ENCODE data around the gene CTNND2.

DNA sequence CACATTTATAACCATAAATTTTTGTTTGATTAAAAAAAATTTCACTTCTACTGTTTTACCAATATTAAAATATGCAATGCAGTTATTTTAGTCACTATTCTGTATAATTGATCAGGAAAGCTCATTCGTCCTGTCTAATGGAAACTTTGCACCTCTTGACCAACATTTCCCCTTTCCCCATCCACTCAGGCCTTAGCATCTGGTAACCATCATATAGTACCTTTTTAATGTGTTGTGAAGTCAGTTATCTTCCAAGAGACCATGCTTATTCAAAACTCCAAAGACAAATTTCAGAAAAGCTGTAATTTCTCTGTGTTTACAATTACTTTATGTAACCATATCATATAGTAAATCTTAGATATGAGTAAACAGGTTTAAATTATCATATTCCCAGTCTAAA, 145.9 kb downstream of the CTNND2 start:
- TF ChIP-seq, protein P1, sequence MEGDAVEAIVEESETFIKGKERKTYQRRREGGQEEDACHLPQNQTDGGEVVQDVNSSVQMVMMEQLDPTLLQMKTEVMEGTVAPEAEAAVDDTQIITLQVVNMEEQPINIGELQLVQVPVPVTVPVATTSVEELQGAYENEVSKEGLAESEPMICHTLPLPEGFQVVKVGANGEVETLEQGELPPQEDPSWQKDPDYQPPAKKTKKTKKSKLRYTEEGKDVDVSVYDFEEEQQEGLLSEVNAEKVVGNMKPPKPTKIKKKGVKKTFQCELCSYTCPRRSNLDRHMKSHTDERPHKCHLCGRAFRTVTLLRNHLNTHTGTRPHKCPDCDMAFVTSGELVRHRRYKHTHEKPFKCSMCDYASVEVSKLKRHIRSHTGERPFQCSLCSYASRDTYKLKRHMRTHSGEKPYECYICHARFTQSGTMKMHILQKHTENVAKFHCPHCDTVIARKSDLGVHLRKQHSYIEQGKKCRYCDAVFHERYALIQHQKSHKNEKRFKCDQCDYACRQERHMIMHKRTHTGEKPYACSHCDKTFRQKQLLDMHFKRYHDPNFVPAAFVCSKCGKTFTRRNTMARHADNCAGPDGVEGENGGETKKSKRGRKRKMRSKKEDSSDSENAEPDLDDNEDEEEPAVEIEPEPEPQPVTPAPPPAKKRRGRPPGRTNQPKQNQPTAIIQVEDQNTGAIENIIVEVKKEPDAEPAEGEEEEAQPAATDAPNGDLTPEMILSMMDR (IDR thresholded peaks at IDR 0.05) = no peak
- no peak for TF ChIP-seq POLR2A (IDR thresholded peaks at IDR 0.05)

All from Peyer's patch (tissue), 4 donors.